Motor neuron (in vitro differentiated cells): ENCODE measurements around the gene TIMM23B. TPM values are rescaled to one million over a fixed set of nuclear protein-coding genes. Genes with fewer than 3 reads are reported as not detected.
"Not testable (repeated sequence)": the region's sequence is repeated elsewhere in the genome, so short reads cannot be mapped to it uniquely, and the experiment has no call there.

Experiments
- ATAC-seq, 8 experiments: fragments of 200-7000 bp; cut with Tn5 transposase; replicated peaks in 6 of 8; 2 replicates each; pipeline ENCODE4 v1.8.0; 2021; ENCODE audit warnings: mild to moderate bottlenecking in 8 of 8, moderate library complexity in 8 of 8
- H3K27ac ChIP-seq, 2 donors: fragments of 250-450 bp; sonication (Bioruptor Pico); 2 replicates each; pipeline ENCODE4 v1.9.0; 2021; ENCODE audit warnings: antibody characterized with exemption in 2 of 2, mild to moderate bottlenecking in 2 of 2, moderate library complexity in 1 of 2
- H3K4me1 ChIP-seq, 2 donors: fragments of 250-450 bp; sonication (Bioruptor Pico); replicated peaks in 1 of 2; 2 replicates each; pipeline ENCODE4 v1.6.1; 2021; ENCODE audit warnings: antibody characterized with exemption in 2 of 2, mild to moderate bottlenecking in 2 of 2, moderate library complexity in 1 of 2
- H3K4me3 ChIP-seq, 5 donors: fragments of 250-450 bp; sonication (Bioruptor Pico); 2 replicates each; pipeline ENCODE4 v1.9.0; 2021; ENCODE audit warnings: antibody characterized with exemption in 5 of 5, mild to moderate bottlenecking in 5 of 5, moderate library complexity in 4 of 5
- WGBS, 10 experiments: fragments of 450-650 bp; shearing (Covaris generic); methylation state at CpG; one replicate each; pipeline ENCODE4 v1.0.0; 2022; 5-methylcytosine and 5-hydroxymethylcytosine counted together
- in situ Hi-C, 9 experiments: fragments of 400-800 bp; cut with MboI; loops; one replicate each; pipeline ENCODE4 v1.15.0; 2021; ENCODE audit warnings: low sequenced_read_pairs in 9 of 9, low pct_unique_long_range_greater_than_20kb in 2 of 9; ENCODE audit not compliant: unreplicated experiment in 9 of 9
- total RNA-seq, 8 experiments: library from RNA; unstranded; fragments of 300-600 nt; gene quantifications; 2 replicates each; pipeline versions ENCODE4 v1.2.3 to v1.2.4, GENCODE V29; 2022

TIMM23B gene
- total RNA-seq, 8 experiments from 2014 or later: 11.1 to 37.6 (median 18.2) TPM

DNA sequence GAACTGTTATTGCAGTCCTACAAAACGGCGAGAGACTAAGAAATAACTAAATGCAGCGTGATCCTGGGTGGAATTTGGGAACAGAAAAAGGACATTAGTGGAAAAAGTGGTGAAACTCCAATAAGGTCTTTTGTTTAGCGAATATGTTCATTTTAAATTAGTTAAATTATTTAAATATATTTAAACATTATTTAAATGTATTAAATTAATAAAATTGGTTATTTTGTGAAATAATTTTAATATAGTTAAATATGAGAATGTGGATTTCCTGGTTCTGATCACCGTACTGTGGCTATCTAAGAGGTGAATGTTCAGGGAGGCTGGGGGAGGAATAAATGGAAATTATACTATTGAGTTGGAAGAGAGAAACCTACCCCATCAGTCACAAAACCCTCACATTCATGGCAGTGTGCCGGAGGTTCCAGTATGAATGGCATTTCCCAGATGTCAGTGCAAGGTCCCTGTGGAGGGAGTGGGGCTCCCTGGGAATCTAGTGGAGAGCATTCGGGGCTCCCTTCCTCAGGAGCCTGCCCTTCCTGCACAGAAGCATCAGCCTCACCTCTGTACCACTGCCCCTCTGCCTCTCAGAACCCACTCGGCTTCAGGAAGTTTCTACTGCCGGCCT lies 73.9 kb downstream of the TIMM23B start:
- H3K27ac ChIP-seq, ATAC-seq, in situ Hi-C loops, H3K4me3 ChIP-seq, H3K4me1 ChIP-seq: not testable (repeated sequence)
- WGBS, 10 experiments: 20 to 100% (median 50%) methylated on average over 1 to 4 of the region's 9 CpGs; no CpG with 5 or more reads in 5 of the 10 experiments

DNA sequence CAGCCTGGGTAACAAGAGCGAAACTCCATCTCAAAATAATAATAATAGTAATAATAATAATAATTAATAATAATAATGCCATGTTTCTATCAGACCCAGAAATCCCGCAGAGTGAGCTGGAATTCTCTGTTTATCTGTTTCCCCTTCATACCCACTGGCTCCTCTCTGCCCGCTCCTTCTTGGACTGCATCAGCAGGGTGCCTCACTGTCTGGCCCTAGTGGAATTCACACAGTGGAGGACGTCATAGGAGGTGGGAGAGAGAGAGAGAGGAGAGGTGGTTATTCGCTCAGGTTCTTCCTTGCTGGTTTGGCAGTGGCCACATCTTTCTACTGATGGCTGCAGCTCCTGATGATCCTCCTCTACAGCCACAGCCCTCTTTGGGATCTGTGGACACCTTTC lies 75.1 kb downstream of the TIMM23B start:
- WGBS, 10 experiments: 50 to 100% (median 88%) methylated on average over 1 to 2 of the region's 5 CpGs; no CpG with 5 or more reads in 6 of the 10 experiments
- H3K4me3 ChIP-seq, H3K4me1 ChIP-seq, ATAC-seq, in situ Hi-C loops, H3K27ac ChIP-seq: not testable (repeated sequence)

DNA sequence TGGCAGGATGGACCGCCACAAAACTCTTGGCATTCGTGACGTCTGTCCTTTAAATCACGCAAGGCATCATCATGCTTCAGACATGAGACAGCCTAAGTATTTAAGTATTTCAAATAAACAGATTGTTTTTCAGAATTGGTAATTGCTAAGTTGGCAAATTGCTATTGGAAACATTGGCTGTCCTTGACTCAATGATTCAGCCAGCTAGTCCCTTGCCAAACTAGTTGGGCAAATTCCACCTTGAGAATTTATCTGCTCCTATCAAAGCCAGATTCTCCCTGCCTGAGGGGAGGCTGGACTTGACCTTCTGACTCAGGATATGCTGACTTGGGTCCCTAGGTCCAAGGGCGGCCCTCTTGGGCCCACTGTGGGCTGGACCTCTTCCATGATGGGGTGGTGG lies 75.8 kb downstream of the TIMM23B start:
- H3K4me3 ChIP-seq, H3K27ac ChIP-seq, H3K4me1 ChIP-seq, ATAC-seq, in situ Hi-C loops: not testable (repeated sequence)
- no CpG with 5 or more reads among the region's 5 CpGs for WGBS, 10 experiments

DNA sequence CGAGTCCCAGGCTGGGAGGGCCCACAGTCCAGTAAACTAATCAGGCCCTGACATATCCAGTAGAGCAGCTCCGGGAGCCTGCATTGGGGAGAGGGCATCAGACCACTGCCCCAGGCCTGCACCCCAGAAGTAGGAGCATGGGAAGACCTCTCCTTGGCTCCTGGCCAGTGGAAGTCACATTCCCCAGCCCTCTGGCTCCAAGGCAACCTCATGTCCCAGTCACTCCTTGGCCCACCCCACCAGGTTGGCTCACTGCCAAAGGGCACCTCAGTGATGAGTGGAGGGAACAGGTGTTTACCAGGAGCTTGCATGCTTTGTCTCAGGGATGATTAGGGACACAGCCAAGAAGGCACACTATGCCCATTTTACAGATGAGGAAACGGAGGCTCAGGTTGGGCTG lies 77.4 kb downstream of the TIMM23B start:
- H3K4me3 ChIP-seq, ATAC-seq, H3K4me1 ChIP-seq, H3K27ac ChIP-seq, in situ Hi-C loops: not testable (repeated sequence)
- 60% methylated on average over 1 of the region's 3 CpGs; no CpG with 5 or more reads in 9 of the 10 experiments for WGBS, 10 experiments

DNA sequence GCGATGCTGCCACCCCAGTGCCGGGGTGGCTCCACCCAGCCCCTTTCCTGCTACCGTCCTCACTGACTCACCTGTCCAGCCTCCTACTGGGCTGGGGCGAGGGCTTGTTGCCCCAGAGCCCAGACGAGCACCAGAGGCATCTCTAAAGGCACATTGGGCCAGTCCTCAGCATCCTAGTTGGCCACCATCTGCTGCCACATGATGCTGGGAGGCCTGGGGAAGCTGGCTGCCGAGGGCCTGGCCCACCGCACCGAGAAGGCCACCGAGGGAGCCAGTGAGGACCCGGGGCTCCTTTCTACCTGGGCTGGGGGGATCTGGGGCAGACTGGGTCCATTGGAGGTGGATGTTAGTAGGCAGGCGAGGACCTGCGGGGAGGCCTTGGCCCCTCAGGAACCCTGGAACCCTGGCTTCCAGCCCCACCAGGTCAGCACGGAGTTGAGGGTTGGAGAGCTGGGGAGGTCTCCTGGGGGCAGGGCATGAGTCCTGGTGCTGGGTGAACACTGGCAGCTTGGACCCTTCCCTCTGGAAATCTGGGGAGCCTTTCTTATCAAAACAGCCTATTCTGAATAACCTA lies 78.7 kb downstream of the TIMM23B start:
- 33 to 96% (median 60%) methylated on average over 1 to 4 of the region's 13 CpGs; no CpG with 5 or more reads in 7 of the 10 experiments for WGBS, 10 experiments
- H3K4me3 ChIP-seq, ATAC-seq, in situ Hi-C loops, H3K27ac ChIP-seq, H3K4me1 ChIP-seq: not testable (repeated sequence)

DNA sequence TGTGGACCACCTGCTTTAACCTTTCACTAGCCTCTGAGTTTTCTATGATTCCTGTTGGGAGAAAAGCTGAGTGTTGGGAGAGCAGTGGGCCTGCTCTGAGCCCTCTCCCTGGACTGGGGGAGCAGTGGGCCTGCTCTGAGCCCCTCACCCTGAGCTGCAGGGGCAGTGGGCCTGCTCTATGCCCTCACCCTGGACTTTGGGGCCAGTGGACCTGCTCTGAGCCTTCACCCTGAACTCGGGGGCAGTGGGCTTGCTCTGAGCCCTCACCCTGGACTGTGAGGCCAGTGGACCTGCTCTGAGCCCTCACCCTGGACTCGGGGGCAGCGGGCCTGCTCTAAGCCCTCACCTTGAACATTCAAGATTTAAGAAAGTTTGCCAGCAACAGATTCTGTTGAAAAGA lies 79.8 kb downstream of the TIMM23B start:
- no peak for ATAC-seq
- Histone ChIP-seq H3K4me1 (no peaks in the 10 kb centered on the region), H3K27ac (no peak overlapping the region), H3K4me3 (no peak overlapping the region)
- 20 to 72% methylated on average over 1 to 3 of the region's 3 CpGs; no CpG with 5 or more reads in 8 of the 10 experiments for WGBS, 10 experiments
- in situ Hi-C loops: no loop called here

Other genes starting within 250 kb of the TIMM23B start
- gene OGDHL, start 179.7 kb upstream of the TIMM23B start, total RNA-seq: 10 to 100 TPM in 5 of 8 experiments, 1 to 10 TPM in 3; 1.9 to 47.1 (median 11.9) TPM
- 10 to 100 TPM; 27.6 to 49.9 (median 35.4) TPM for gene PARG, start within 50 bp of the TIMM23B start, total RNA-seq
- gene AGAP6, start 46.4 kb downstream of the TIMM23B start, total RNA-seq: 10 to 100 TPM in 4 of 8 experiments, 1 to 10 TPM in 4; 6.6 to 26.8 (median 10.1) TPM
- gene WASHC2A, start 125.9 kb downstream of the TIMM23B start, total RNA-seq: 10 to 100 TPM; 10.4 to 36.8 (median 22.6) TPM